Ascending aorta (tissue), 2 donors: ENCODE results near the gene PPFIA2. TPM values are rescaled to one million over a fixed set of nuclear protein-coding genes. Genes with fewer than 3 reads are reported as not detected.

Experiments
- DNase-seq, 2 donors: peaks; one replicate each; pipeline ENCODE4 v3.0.0-alpha.2; 2019; ENCODE audit warnings: low spot score in 2 of 2
- H3K27ac ChIP-seq, 2 donors: fragments of 200-600 bp; sonication (generic); one replicate each; pipeline ENCODE4 v1.5.1; 2016 to 2017; ENCODE audit warnings: mild to moderate bottlenecking in 1 of 2
- H3K27me3 ChIP-seq: fragments of 200-600 bp; sonication (generic); one replicate; pipeline ENCODE4 v1.5.1; 2017
- H3K36me3 ChIP-seq, 2 donors: fragments of 200-600 bp; sonication (generic); one replicate each; pipeline ENCODE4 v1.5.1; 2016
- H3K4me1 ChIP-seq, 2 donors: fragments of 200-600 bp; sonication (generic); one replicate each; pipeline ENCODE4 v1.5.1; 2016 to 2017; ENCODE audit warnings: mild to moderate bottlenecking in 1 of 2
- H3K4me3 ChIP-seq, 2 donors: fragments of 200-600 bp; sonication (generic); one replicate each; pipeline ENCODE4 v1.5.1; 2016 to 2017; ENCODE audit warnings: mild to moderate bottlenecking in 1 of 2
- H3K9me3 ChIP-seq, 2 donors: fragments of 200-600 bp; sonication (generic); one replicate each; pipeline ENCODE4 v1.5.1; 2016
- CTCF ChIP-seq, 3 experiments: fragments of 200-600 bp in 2 of 3; fragments of 450-650 bp in 1 of 3; sonication (generic) in 2 of 3; IDR thresholded peaks; one replicate each; pipeline ENCODE4 v1.5.1; 2016 to 2019; ENCODE audit warnings: antibody characterized with exemption in 3 of 3, mild to moderate bottlenecking in 1 of 3, moderate library complexity in 1 of 3
- intact Hi-C: fragments of 100-400 bp; cut with DNase I; formaldehyde crosslinking; loops from one replicate; pipeline ENCODE4 v1.15.1; 2023
- total RNA-seq: library from RNA; depleted of rRNA; stranded (reverse); fragments of >200 nt; gene quantifications from one replicate; pipeline ENCODE4 v1.1.0, GENCODE V29; 2016

PPFIA2 gene
- total RNA-seq, 1 donor from 2014 or later: 15.0 TPM

- H3K4me1 ChIP-seq: no peaks in the 10 kb centered on the region
- no peak for TF ChIP-seq CTCF (IDR thresholded peaks at IDR 0.05)
- H3K9me3 ChIP-seq: no peaks in the 10 kb centered on the region
- no peak overlapping the region for H3K27ac ChIP-seq
- no peak for DNase-seq
- no peak overlapping the region for H3K4me3 ChIP-seq
- intact Hi-C loops: no loop called here
- no peaks in the 10 kb centered on the region for H3K27me3 ChIP-seq
- peaks cover 0 to 4% of the 10 kb centered on the region in 2 donors for H3K36me3 ChIP-seq
Measured at GRCh38 chr12:81325086-81325485, 434.1 kb downstream of the PPFIA2 start.

- H3K4me1 ChIP-seq: no peaks in the 10 kb centered on the region
Measured at GRCh38 chr12:81314903-81315531, 444.1 kb downstream of the PPFIA2 start.

GRCh38 chr12:81303935-81304334 is 455.2 kb downstream of the PPFIA2 start:
- no peak for DNase-seq

More at GRCh38 chr12:81314903-81315531, 444.1 kb downstream of the PPFIA2 start:
- no peak for DNase-seq
- Histone ChIP-seq H3K9me3 (no peaks in the 10 kb centered on the region), H3K36me3 (no peaks in the 10 kb centered on the region), H3K4me3 (no peak overlapping the region), H3K27ac (no peak overlapping the region), H3K27me3 (no peaks in the 10 kb centered on the region)
- no peak for TF ChIP-seq CTCF (IDR thresholded peaks at IDR 0.05)
- intact Hi-C loops: no loop called here

GRCh38 chr12:81300454-81300853 is 458.7 kb downstream of the PPFIA2 start:
- no peaks in the 10 kb centered on the region for H3K27me3 ChIP-seq
- intact Hi-C loops: no loop called here
- TF ChIP-seq CTCF (IDR thresholded peaks at IDR 0.05): no peak
- no peaks in the 10 kb centered on the region for H3K9me3 ChIP-seq
- H3K36me3 ChIP-seq: no peaks in the 10 kb centered on the region
- no peak overlapping the region for H3K27ac ChIP-seq
- no peak for DNase-seq
- no peaks in the 10 kb centered on the region for H3K4me1 ChIP-seq
- H3K4me3 ChIP-seq: no peak overlapping the region

More at GRCh38 chr12:81303935-81304334, 455.2 kb downstream of the PPFIA2 start:
- H3K9me3 ChIP-seq: no peaks in the 10 kb centered on the region
- no peaks in the 10 kb centered on the region for H3K27me3 ChIP-seq
- TF ChIP-seq CTCF (IDR thresholded peaks at IDR 0.05): no peak
- intact Hi-C loops: no loop called here
- H3K4me1 ChIP-seq: no peaks in the 10 kb centered on the region
- no peaks in the 10 kb centered on the region for H3K36me3 ChIP-seq
- H3K27ac ChIP-seq: no peak overlapping the region
- no peak overlapping the region for H3K4me3 ChIP-seq

- Histone ChIP-seq H3K4me1 (no peaks in the 10 kb centered on the region), H3K27ac (no peak overlapping the region), H3K27me3 (no peaks in the 10 kb centered on the region), H3K36me3 (peaks cover 0 to 6% of the 10 kb centered on the region in 2 donors), H3K4me3 (no peak overlapping the region), H3K9me3 (no peaks in the 10 kb centered on the region)
- intact Hi-C loops: no loop called here
- DNase-seq: no peak
- no peak for TF ChIP-seq CTCF (IDR thresholded peaks at IDR 0.05)
Measured at GRCh38 chr12:81297601-81298000, 461.5 kb downstream of the PPFIA2 start.
